IMR-90 (cell line): ENCODE measurements around the gene BRD3. TPM values are rescaled to one million over a fixed set of nuclear protein-coding genes. Genes with fewer than 3 reads are reported as not detected.
A peak's percentile ranks its signal among the peaks of the same experiment; 100 is the strongest.

Experiments used
- ATAC-seq: fragments of 200-7000 bp; cut with Tn5 transposase; 2 replicates; pipeline ENCODE4 v1.9.1; 2020; ENCODE audit warnings: low read depth, mild to moderate bottlenecking, moderate library complexity
- BruUV-seq: library from RNA; stranded (reverse); fragments of 400-500 nt; replicated peaks from 2 replicates; lab custom pipeline; 2021; lab: Mats Ljungman, UMichigan
- CTCF ChIA-PET: fragments of 300-600 bp; formaldehyde crosslinking; extraction: SDS; loops from one replicate; lab custom pipeline; 2021; ENCODE audit warnings: antibody characterized with exemption; lab: Yijun Ruan, JAX
- POLR2A ChIA-PET: fragments of 300-600 bp; sonication (Branson Sonifier 250); formaldehyde crosslinking; loops from one replicate; lab custom pipeline; 2022; ENCODE audit warnings: antibody characterized with exemption; ENCODE audit not compliant: unreplicated experiment; lab: Charles Lee
- DNase-seq: peaks from one replicate; pipeline ENCODE4 v3.0.0; 2013
- H2AFZ ChIP-seq: replicated peaks from 2 replicates; pipeline ENCODE3; 2013; ENCODE audit warnings: low read length, mild to moderate bottlenecking; ENCODE audit not compliant: poor library complexity
- H2AK5ac ChIP-seq: 2 replicates; pipeline ENCODE4 v1.6.1; 2013; ENCODE audit warnings: low read depth, low read length, inconsistent platforms
- H2AK9ac ChIP-seq: replicated peaks from 2 replicates; pipeline ENCODE3; 2013; ENCODE audit warnings: mild to moderate bottlenecking, low read depth, low read length, moderate library complexity; ENCODE audit not compliant: poor library complexity
- H2BK120ac ChIP-seq: 2 replicates; pipeline ENCODE4 v1.6.1; 2013; ENCODE audit warnings: low read depth, low read length, inconsistent platforms
- H2BK15ac ChIP-seq: 3 replicates; pipeline ENCODE4 v1.6.1; 2013; ENCODE audit warnings: low read depth, low read length, inconsistent platforms
- H2BK20ac ChIP-seq: 2 replicates; pipeline ENCODE4 v1.6.1; 2013; ENCODE audit warnings: low read depth, mild to moderate bottlenecking, inconsistent platforms, low read length, moderate library complexity
- H2BK5ac ChIP-seq: 2 replicates; pipeline ENCODE4 v1.6.1; 2013; ENCODE audit warnings: mild to moderate bottlenecking, low read depth, low read length, inconsistent platforms; ENCODE audit not compliant: poor library complexity, severe bottlenecking
- H3K14ac ChIP-seq: replicated peaks from 2 replicates; pipeline ENCODE4 v1.6.1; 2013; ENCODE audit warnings: low read depth, low read length, inconsistent platforms
- H3K18ac ChIP-seq: 2 replicates; pipeline ENCODE4 v1.6.1; 2013; ENCODE audit warnings: low read depth, low read length, control low read depth
- H3K23ac ChIP-seq: 2 replicates; pipeline ENCODE4 v1.6.1; 2013; ENCODE audit warnings: low read depth, low read length, inconsistent platforms
- H3K27ac ChIP-seq: 2 replicates; pipeline ENCODE4 v1.5.1; 2013; ENCODE audit warnings: mild to moderate bottlenecking, control low read depth, low read length; ENCODE audit not compliant: insufficient read depth
- H3K27me3 ChIP-seq: 2 replicates; pipeline ENCODE4 v1.6.1; 2013; ENCODE audit warnings: low read length; ENCODE audit not compliant: control insufficient read depth, insufficient read depth
- H3K36me3 ChIP-seq: 2 replicates; pipeline ENCODE4 v1.6.1; 2013; ENCODE audit warnings: low read length, mixed read lengths; ENCODE audit not compliant: control insufficient read depth, insufficient read depth
- H3K4ac ChIP-seq: 2 replicates; pipeline ENCODE4 v1.6.1; 2013; ENCODE audit warnings: low read depth, low read length, inconsistent platforms
- H3K4me1 ChIP-seq: 2 replicates; pipeline ENCODE4 v1.6.1; 2013; ENCODE audit warnings: low read length, mixed read lengths; ENCODE audit not compliant: control insufficient read depth, insufficient read depth
- H3K4me2 ChIP-seq: 2 replicates; pipeline ENCODE4 v1.6.1; 2013; ENCODE audit warnings: low read depth, mild to moderate bottlenecking, control low read depth, low read length, moderate library complexity
- H3K4me3 ChIP-seq: 2 replicates; pipeline ENCODE4 v1.5.1; 2013; ENCODE audit warnings: low read depth, mild to moderate bottlenecking, control low read depth, low read length, moderate library complexity; ENCODE audit not compliant: insufficient read depth
- H3K56ac ChIP-seq: 2 replicates; pipeline ENCODE4 v1.6.1; 2013; ENCODE audit warnings: low read length, inconsistent platforms; ENCODE audit not compliant: insufficient read depth; ENCODE audit errors: extremely low read depth
- H3K79me1 ChIP-seq, 2 experiments: 2 replicates each; pipeline ENCODE4 v1.6.1; 2013; ENCODE audit warnings: low read length in 2 of 2, inconsistent platforms in 1 of 2, low read depth in 1 of 2
- H3K9ac ChIP-seq: 2 replicates; pipeline ENCODE4 v1.6.1; 2013; ENCODE audit warnings: low read depth, low read length, control low read depth
- H3K9me1 ChIP-seq: 2 replicates; pipeline ENCODE4 v1.6.1; 2013; ENCODE audit warnings: low read length, inconsistent platforms; ENCODE audit not compliant: insufficient read depth
- H3K9me3 ChIP-seq: 2 replicates; pipeline ENCODE4 v1.6.1; 2013; ENCODE audit warnings: low read length; ENCODE audit not compliant: control insufficient read depth, insufficient read depth
- H4K20me1 ChIP-seq: 2 replicates; pipeline ENCODE4 v1.6.1; 2013; ENCODE audit warnings: low read length, inconsistent platforms; ENCODE audit not compliant: insufficient read depth
- H4K5ac ChIP-seq: 2 replicates; pipeline ENCODE4 v1.6.1; 2013; ENCODE audit warnings: mild to moderate bottlenecking, low read depth, low read length, control low read depth
- H4K8ac ChIP-seq, 2 experiments: 2 replicates each; pipeline ENCODE4 v1.6.1; 2013; ENCODE audit warnings: low read depth in 2 of 2, low read length in 2 of 2, control low read depth in 1 of 2, inconsistent platforms in 1 of 2
- H4K91ac ChIP-seq: 2 replicates; pipeline ENCODE4 v1.6.1; 2013; ENCODE audit warnings: low read depth, low read length, inconsistent platforms; ENCODE audit not compliant: insufficient read depth
- BHLHE40 ChIP-seq: fragments of 150-350 bp; IDR thresholded peaks from 2 replicates; pipeline ENCODE4 v1.6.1; 2016; ENCODE audit warnings: mild to moderate bottlenecking, low read depth, low read length
- CEBPB ChIP-seq: IDR thresholded peaks from 2 replicates; pipeline ENCODE4 v1.6.1; 2012; ENCODE audit warnings: low read depth, low read length, improper control_type of control experiment
- CHD1 ChIP-seq: IDR thresholded peaks from 2 replicates; pipeline ENCODE4 v1.6.1; 2012; ENCODE audit warnings: low read depth, low read length, improper control_type of control experiment
- FOS ChIP-seq: fragments of 150-350 bp; IDR thresholded peaks from 2 replicates; pipeline ENCODE4 v1.6.1; 2016; ENCODE audit warnings: low read depth, low read length
- MAZ ChIP-seq: IDR thresholded peaks from 2 replicates; pipeline ENCODE4 v1.6.1; 2012; ENCODE audit warnings: low read depth, mild to moderate bottlenecking, low read length, improper control_type of control experiment, moderate library complexity, borderline replicate concordance
- MXI1 ChIP-seq: IDR thresholded peaks from 2 replicates; pipeline ENCODE4 v1.6.1; 2012; ENCODE audit warnings: low read depth, mild to moderate bottlenecking, low read length, moderate library complexity, borderline replicate concordance
- NFE2L2 ChIP-seq: fragments of 150-350 bp; IDR thresholded peaks from 2 replicates; pipeline ENCODE4 v1.6.1; 2016; ENCODE audit warnings: low read depth, mild to moderate bottlenecking, low read length
- POLR2A ChIP-seq: IDR thresholded peaks from 2 replicates; pipeline ENCODE4 v1.6.1; 2012; ENCODE audit warnings: mild to moderate bottlenecking, low read depth, low read length
- RAD21 ChIP-seq: IDR thresholded peaks from 2 replicates; pipeline ENCODE4 v1.6.1; 2012; ENCODE audit warnings: low read length, improper control_type of control experiment
- RCOR1 ChIP-seq: IDR thresholded peaks from 2 replicates; pipeline ENCODE4 v1.6.1; 2012; ENCODE audit warnings: mild to moderate bottlenecking, low read length, improper control_type of control experiment; ENCODE audit not compliant: insufficient replicate concordance
- SMC3 ChIP-seq: fragments of 150-350 bp; IDR thresholded peaks from 2 replicates; pipeline ENCODE4 v1.6.1; 2016; ENCODE audit warnings: low read depth, mild to moderate bottlenecking, antibody characterized with exemption, low read length, moderate library complexity
- WGBS, 2 experiments: methylation state at CpG; one replicate each; pipeline versions ENCODE4 v1.1.5 to v1.1.7; 2013; ENCODE audit warnings: missing lambda C conversion rate in 2 of 2; ENCODE audit not compliant: insufficient read length in 1 of 2; ENCODE audit errors: extremely low coverage in 2 of 2; 5-methylcytosine and 5-hydroxymethylcytosine counted together
- dilution Hi-C: fragments of 300-500 bp; cut with HindIII; formaldehyde crosslinking; loops from one replicate; pipeline ENCODE4 v1.14.3; 2018; ENCODE audit warnings: low sequenced_read_pairs; ENCODE audit not compliant: unreplicated experiment
- in situ Hi-C: fragments of 300-500 bp; cut with MboI; formaldehyde crosslinking; loops from 3 replicates; pipeline ENCODE4 v1.14.3; 2019; ENCODE audit warnings: low sequenced_read_pairs, inconsistent platforms, mixed read lengths
- intact Hi-C: fragments of 100-400 bp; cut with micrococcal nuclease; formaldehyde crosslinking; loops from 2 replicates; pipeline ENCODE4 v1.10.0; 2022
- polyA plus RNA-seq, 3 experiments: library from polyadenylated mRNA; depleted of rRNA; stranded (reverse); fragments of >200 nt; gene quantifications; 2 replicates each; pipeline ENCODE4 v1.2.3, GENCODE V29; 2012; ENCODE audit warnings: low replicate concordance in 1 of 3
- total RNA-seq: library from RNA; depleted of rRNA; stranded (reverse); fragments of >200 nt; gene quantifications from 2 replicates; pipeline ENCODE4 v1.2.3, GENCODE V29; 2012
- TF ChIP-seq, protein P1 (sequence below): fragments of 150-350 bp; IDR thresholded peaks from 2 replicates; pipeline ENCODE4 v1.6.1; 2017; ENCODE audit warnings: mild to moderate bottlenecking, antibody characterized with exemption, low read length, low read depth
- TF ChIP-seq, protein P2 (sequence below): conservative IDR thresholded peaks from 2 replicates; pipeline ENCODE4 v1.5.1; 2012; ENCODE audit warnings: mild to moderate bottlenecking, low read depth, low read length, improper control_type of control experiment

BRD3 gene
- total and polyA plus RNA-seq, 2 of the 4 experiments (the other 2 are of a cell fraction), result 2.2 to 7.1 TPM

DNA sequence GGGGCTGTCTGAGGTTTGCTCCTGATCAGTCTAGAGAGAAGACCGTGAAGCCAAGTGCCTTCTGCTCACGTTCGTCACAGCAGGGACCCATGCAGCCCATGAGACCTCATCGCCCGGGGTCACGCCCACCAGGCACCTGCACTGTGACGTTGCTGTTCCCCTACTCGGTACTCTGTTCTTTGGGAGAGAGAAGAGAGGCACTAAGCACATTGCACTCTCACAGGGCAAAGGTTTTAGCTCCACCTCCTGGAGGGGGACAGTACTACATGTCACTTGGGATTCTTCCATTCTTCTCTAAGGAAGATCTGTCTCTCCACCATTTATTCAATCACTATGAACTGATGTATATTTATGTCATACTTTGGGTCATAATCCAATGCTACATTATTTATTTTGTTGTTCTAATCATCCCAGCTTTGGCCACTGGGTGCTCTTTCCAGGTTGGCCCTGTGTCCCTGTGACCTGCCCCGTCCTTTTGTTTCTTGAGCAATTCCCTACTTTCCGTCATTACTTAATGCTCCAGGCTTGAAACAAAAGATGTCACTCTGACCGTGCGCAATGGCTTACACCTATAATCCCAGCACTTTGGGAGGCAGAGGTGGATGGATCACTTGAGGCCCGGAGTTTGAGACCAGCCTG lies 31.4 kb upstream of the BRD3 start:
- H4K20me1 ChIP-seq, result no peaks in the 10 kb centered on the region
- no CpG with 5 or more reads among the region's 13 CpGs for WGBS, 2 experiments
- dilution Hi-C loops (no loop called here), in situ Hi-C loops (no loop called here), intact Hi-C loops (no loop called here)
- no peak overlapping the region for H2BK120ac ChIP-seq
- peak; percentile 8 for DNase-seq
- no peak overlapping the region for H2AK9ac ChIP-seq
- H3K27ac ChIP-seq, result no peak overlapping the region
- no TSS peak for BruUV-seq
- H2BK5ac ChIP-seq, result no peak overlapping the region
- H3K4me1 ChIP-seq, result no peaks in the 10 kb centered on the region
- H2AK5ac ChIP-seq, result no peak overlapping the region
- ATAC-seq, result peak; percentile 65
- H3K9me3 ChIP-seq, result peaks cover 5% of the 10 kb centered on the region; the same call in 1 of the 2 replicates
- no peak overlapping the region for H4K8ac ChIP-seq
- peaks cover 13% of the 10 kb centered on the region for H3K27me3 ChIP-seq
- no peak overlapping the region for H2BK15ac ChIP-seq
- no peaks in the 10 kb centered on the region for H3K36me3 ChIP-seq
- no peak overlapping the region for H3K56ac ChIP-seq
- POLR2A ChIA-PET, result no interaction called here
- no peak overlapping the region for H3K18ac ChIP-seq
- H4K5ac ChIP-seq, result no peak overlapping the region
- no peak overlapping the region for H3K14ac ChIP-seq
- no peak overlapping the region for H2AFZ ChIP-seq
- H3K79me1 ChIP-seq, result no peaks in the 10 kb centered on the region
- CTCF ChIA-PET, result interaction anchor here (0.7 to 1.6 kb wide), 2 partner anchors 92 to 317 kb away, joined by 3 read pairs; no protein-coding TSS in a partner anchor
- H2BK20ac ChIP-seq, result no peak overlapping the region
- no peaks in the 10 kb centered on the region for H3K9me1 ChIP-seq
- TF ChIP-seq MAZ, result no peak
- TF ChIP-seq MXI1, result no peak
- TF ChIP-seq CEBPB, result no peak
- TF ChIP-seq, protein P1, sequence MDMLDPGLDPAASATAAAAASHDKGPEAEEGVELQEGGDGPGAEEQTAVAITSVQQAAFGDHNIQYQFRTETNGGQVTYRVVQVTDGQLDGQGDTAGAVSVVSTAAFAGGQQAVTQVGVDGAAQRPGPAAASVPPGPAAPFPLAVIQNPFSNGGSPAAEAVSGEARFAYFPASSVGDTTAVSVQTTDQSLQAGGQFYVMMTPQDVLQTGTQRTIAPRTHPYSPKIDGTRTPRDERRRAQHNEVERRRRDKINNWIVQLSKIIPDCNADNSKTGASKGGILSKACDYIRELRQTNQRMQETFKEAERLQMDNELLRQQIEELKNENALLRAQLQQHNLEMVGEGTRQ, result no peak
- no peak for TF ChIP-seq POLR2A
- TF ChIP-seq SMC3, result peak; percentile 47
- TF ChIP-seq, protein P2, sequence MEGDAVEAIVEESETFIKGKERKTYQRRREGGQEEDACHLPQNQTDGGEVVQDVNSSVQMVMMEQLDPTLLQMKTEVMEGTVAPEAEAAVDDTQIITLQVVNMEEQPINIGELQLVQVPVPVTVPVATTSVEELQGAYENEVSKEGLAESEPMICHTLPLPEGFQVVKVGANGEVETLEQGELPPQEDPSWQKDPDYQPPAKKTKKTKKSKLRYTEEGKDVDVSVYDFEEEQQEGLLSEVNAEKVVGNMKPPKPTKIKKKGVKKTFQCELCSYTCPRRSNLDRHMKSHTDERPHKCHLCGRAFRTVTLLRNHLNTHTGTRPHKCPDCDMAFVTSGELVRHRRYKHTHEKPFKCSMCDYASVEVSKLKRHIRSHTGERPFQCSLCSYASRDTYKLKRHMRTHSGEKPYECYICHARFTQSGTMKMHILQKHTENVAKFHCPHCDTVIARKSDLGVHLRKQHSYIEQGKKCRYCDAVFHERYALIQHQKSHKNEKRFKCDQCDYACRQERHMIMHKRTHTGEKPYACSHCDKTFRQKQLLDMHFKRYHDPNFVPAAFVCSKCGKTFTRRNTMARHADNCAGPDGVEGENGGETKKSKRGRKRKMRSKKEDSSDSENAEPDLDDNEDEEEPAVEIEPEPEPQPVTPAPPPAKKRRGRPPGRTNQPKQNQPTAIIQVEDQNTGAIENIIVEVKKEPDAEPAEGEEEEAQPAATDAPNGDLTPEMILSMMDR, result peak; percentile 57
- TF ChIP-seq FOS, result no peak
- no peak for TF ChIP-seq CHD1
- TF ChIP-seq NFE2L2, result no peak
- no peak for TF ChIP-seq RCOR1
- TF ChIP-seq BHLHE40, result no peak
- peak; percentile 63 for TF ChIP-seq RAD21
- H3K4me2 ChIP-seq, result no peak overlapping the region
- H4K91ac ChIP-seq, result no peak overlapping the region
- H3K4me3 ChIP-seq, result no peak overlapping the region
- H3K4ac ChIP-seq, result no peak overlapping the region
- H3K9ac ChIP-seq, result no peak overlapping the region
- no peak overlapping the region for H3K23ac ChIP-seq
